ENCODE measurements around the gene CTBP2.

Gene CTBP2

GRCh38 chr10:125024497-125025234, 135.7 kb downstream of the CTBP2 start:
- DNase-seq (ENCODE audit: low read depth in 2 of 2), result no peak

GRCh38 chr10:125023862-125024496, 136.4 kb downstream of the CTBP2 start:
- DNase-seq (ENCODE audit: low read depth in 2 of 2), result no peak

DNA sequence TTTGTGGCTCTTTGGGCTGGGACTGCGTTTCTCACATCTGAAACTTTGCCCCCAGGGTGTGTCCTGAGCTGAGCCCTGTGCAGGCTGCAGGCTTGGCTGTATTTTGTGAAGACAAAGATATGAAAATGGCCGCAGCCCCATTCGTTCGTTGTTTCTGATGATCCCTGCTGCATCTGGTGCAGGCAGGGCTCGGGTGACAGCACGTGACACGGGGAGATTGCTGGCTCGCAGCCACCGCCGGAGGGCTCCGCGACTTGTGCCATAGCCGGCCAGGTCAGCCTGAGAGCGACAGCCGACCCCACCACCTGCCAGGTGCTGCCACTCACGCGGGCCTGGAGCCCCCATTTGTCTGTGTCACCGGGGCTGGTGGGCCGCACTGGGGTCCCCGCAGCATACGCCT, 137.1 kb downstream of the CTBP2 start:
- DNase-seq (ENCODE audit: low read depth in 2 of 2), result no peak

- DNase-seq (ENCODE audit: low read depth in 2 of 2), result no peak
These were observed 137.7 kb downstream of the CTBP2 start for GRCh38 chr10:125022671-125023070.

DNA sequence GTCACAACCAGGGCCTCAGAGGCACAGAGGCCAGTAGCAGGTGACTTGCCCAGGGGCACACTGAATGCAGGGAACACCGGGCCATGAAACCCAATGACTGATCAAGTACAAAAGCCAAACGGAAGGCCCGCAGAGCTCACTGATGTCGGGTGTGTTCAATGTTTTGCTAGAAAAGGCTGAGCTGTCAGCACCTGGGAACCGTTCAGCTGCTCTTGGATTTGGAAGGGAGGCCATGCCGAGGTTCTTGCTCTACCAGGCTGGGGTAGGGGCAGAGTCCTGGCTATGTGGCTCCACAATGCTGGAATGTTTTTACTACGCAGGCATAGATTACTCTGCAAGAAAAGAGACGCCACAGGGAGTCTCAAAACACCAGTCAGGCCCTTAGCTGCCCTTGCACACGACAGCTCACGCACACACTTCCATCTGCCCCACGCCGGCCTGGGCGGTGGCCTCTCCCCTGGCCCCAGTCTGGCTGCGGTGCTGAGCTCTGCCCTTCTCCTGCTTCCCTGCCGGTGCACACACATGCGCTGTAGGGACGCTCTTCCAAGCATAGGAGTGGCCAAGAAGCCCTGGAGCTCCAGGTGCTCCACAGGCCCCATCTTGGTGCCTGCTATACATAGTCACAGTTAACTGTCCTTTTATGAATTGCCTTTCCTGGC, 138.5 kb downstream of the CTBP2 start:
- DNase-seq (ENCODE audit: low read depth in 2 of 2), result no peak

- no peak for DNase-seq (ENCODE audit: low read depth in 2 of 2)
These were observed 139.5 kb downstream of the CTBP2 start for GRCh38 chr10:125020871-125021270.

DNA sequence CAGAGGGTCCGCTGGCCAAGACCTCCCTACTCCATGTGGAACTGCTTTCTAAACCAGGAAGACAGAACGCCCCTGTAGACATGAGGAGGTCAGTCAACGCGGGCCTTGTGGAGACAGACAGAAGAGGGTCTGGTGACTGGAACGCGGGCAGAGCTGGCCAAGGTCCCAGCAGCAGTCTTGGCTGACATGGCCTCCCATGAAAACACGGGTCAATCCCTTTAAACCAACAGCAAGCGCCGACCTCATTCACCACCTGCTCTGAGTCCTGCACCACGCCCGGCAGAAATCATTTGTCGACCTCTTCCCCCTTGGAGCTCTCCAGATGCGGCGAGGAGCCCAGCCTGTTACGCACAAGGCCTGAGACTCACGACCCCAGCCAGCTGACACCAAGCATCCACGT, 140.0 kb downstream of the CTBP2 start:
- no peak for DNase-seq (ENCODE audit: low read depth in 2 of 2)

DNA sequence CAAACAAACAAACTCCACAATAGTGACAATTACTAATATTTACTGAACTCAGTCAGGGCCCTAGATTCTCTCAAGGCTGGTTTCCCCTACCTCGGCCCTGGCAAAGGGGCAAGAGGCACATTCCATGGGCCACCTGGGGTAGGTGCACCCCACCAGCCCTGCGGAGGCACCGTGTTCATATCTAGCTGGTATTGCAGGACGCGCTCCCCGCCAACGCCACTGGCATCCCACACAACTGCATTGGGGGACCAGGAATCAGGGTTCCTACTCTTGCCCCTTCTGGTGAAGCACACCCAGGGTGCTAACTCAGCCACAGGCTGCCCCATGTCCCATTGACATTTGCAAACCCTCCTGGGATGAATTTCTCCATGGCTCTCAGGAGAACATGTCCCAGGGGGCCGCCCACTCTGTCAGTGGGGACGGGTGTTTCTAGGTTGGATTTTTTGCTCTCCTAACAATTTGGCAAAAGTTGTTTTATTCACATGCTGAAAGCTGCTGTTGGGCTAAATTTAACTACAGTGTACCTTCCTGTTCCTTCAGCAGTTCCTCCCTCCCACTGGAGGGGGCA, 141.7 kb downstream of the CTBP2 start:
- DNase-seq (ENCODE audit: low read depth in 2 of 2), result no peak

DNA sequence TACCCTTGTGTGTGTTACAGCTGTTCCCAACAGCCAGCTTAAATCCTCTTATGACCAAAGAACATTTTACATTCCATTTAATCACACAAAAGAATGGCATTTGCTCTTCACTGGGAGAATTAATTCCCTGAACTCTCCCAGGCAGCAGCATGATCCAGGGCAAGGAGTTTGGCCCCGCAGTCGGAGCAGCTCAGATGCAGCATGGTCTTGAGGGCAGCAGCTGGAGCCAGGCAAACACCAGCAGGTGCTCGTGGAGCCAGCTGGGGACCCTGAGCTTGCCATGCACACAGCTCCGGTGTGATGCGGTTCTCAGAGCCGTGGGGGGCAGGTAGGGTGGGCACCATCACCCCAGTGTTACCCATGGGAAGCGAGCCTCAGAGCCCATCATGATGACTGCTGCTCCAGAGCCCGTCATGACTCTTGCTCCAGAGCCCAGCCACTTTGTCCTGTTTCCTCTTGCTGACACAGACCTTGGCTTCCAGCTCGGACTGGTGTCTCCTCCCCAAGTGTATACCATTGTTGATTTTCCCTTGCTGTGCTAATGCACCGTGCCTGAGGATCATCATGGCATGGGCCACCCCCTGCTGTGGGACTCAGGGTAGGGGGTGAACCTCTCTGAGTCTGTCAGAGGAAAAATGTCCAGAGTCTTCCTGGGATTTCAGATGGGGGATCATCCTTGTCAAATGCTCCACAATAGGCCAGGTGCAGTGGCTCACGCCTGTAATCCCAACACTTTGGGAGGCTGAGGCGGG, 142.6 kb downstream of the CTBP2 start:
- DNase-seq (ENCODE audit: low read depth in 2 of 2), result no peak

DNA sequence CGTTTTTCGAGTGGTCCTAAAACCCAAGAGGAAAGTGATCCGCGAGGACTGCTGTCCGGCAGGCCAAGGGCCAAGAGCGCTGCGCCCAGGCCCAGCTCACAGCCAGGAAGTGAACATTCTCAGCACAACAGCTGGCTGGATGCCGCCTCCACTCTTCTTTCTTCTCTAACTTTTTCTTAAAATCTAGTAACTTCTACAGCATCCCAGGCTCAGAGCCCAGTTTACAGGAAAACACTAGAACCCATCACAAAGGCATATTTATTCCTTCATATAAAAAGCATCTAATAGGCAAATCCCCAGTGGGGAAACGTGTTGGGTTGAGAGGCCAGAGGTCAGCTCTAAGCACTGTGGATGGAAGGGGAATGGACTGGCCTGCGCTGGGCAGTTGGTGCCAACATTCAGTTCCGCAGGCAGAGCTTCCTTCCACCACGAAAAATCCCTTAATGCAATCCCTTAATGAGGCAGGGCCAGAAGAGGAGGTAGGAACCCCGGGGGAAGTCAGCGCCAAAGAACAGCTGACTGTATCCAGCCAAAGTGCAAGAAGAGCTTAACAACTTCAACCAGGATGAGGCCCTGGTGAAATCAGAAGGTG, 143.7 kb downstream of the CTBP2 start:
- no peak for DNase-seq (ENCODE audit: low read depth in 2 of 2)

- DNase-seq (ENCODE audit: low read depth in 2 of 2), result no peak
These were observed 144.2 kb downstream of the CTBP2 start for GRCh38 chr10:125016123-125016522.

DNA sequence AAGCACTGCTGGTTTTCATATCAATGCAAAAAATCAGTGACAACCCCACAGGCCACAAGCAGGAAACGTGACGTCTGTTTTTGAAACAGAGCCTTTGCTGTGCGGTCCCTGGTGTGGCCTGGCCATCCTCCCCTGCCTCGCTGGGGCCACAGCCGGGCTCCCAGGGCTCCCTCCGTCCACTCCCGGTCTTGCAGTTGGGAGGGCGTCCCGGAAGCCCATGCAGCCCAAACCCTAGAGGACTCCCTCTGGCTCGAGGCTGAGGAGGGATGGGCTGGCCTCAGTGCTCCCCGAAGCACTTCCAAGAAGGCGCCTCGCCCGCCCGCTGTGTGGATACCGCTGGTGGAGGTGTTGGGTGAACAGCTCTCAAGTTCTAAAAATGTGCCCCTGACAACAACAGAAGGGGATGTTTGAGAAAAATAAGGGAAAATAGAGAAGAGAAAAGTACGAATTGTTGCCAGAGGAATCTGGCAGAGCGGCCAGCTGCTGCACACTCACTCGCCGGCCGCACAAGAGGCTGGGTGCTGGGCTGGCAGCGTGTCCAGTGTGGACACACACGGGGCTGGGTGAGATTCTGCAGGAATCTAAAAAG, 144.9 kb downstream of the CTBP2 start:
- DNase-seq (ENCODE audit: low read depth in 2 of 2), result no peak

DNA sequence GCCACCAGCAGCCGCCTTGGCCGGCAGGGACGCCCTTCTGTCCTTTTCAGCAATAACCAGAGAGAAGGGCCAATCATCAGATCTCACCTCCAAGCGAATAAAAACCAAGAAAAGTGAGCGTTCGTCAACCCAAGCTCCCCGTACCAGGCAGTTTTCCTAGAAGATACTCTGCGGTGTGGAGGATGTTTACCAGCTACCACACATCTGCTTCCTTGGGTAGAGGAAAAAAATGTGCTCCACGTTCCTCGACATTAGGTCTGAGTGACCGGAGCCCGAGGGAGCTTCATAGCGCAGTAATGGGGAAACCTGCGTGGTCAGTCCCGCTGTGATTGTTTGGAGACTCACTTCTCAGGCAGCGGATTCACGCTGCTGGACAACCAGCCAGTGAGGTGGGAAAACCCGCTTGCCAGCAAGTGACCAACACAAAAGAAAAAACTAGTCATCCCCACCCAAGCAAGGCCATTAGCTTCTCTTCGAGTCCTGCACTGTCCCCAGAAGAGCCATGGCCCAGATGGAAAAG, 145.5 kb downstream of the CTBP2 start:
- DNase-seq (ENCODE audit: low read depth in 2 of 2), result no peak

GRCh38 chr10:125014086-125014830, 146.1 kb downstream of the CTBP2 start:
- DNase-seq (ENCODE audit: low read depth in 2 of 2), result no peak

GRCh38 chr10:125013529-125013872, 146.9 kb downstream of the CTBP2 start:
- no peak for DNase-seq (ENCODE audit: low read depth in 2 of 2)

DNA sequence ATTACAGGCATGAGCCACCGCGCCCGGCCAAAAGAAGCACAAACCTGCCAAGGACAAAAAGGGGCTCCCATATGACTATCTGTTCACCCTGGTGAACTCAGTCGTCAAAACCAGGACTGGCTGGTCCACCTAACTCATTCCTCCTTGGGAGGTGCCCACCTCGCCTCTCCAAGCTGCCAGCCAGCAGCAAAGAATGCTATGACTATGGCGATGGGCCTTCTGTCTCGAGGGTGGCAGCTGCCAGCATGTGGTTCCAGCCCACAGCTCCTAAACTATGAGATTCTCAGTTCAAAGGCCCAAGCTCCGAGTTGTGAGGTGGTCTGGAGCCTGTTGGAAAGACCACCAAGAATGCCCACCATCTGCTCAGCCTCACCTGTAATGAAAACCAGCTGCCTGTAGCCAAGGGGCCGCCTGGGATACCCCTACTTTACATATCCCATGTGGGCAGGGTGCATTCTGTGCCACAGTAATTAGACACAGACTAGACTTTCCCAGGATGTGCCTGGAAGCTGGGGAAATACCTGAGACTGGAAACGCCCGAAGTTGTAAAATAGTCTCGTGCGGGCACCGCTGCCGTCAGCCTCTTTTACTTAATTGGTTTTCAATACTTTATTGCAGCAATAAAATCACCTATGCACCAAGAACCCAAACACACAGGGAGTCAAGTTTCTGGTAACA, 147.4 kb downstream of the CTBP2 start:
- no peak for DNase-seq (ENCODE audit: low read depth in 2 of 2)

DNA sequence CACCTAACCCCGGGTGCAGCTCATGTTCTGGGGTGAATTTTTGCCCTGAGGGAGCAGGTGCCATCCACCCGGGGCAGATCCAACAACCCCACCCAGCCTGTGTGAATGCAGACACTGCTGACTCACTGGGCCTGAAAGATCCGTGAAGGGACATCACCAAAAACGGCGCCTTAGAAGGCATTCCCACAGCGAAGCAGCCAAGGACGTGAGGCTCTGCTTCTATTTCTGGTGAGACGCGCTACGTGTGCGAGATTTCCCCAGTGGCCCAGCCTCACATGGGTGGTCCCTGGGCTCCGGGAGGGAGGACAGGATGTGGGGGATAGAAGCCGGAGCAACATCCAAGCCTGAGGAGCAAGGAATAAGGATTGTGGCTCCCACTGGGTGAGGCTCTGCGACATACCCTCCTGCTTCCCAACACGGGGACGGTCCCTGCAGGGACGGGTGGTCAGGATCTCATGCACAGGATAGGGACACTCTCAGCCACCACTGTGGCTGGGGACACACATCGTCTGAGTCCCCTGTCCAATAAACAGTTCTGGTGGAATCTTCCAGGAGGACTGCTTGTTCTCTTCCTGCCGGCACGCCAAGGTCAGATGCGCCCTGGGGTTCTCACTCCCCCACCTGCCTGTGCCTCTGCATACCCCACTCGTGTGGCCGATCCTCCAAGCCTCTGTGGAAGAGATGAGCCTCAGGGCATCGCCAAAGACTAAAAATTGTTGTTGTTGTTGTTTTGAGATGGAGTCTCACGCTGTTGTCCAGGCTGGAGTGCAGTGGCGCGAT, 148.2 kb downstream of the CTBP2 start:
- DNase-seq (ENCODE audit: low read depth in 2 of 2), result no peak

GRCh38 chr10:125011171-125011925, 149.0 kb downstream of the CTBP2 start:
- DNase-seq (ENCODE audit: low read depth in 2 of 2), result no peak
